Activated naive CD4-positive, alpha-beta T cell treated with Interleukin-2 at 50 U/mL for 16 hours (primary cell): ENCODE measurements around the gene ATG10.
"Not testable (repeated sequence)": the region's sequence is repeated elsewhere in the genome, so short reads cannot be mapped to it uniquely, and the experiment has no call there.

Source experiments
- DNase-seq: peaks from one replicate; pipeline ENCODE4 v3.0.0-alpha.2; 2020

ATG10 gene

GRCh38 chr5:81983148-81983547 lies 11.3 kb downstream of the ATG10 start:
- DNase-seq = not testable (repeated sequence)

GRCh38 chr5:81983563-81983962 lies 11.7 kb downstream of the ATG10 start:
- not testable (repeated sequence) for DNase-seq

GRCh38 chr5:81986126-81986525 lies 14.3 kb downstream of the ATG10 start:
- DNase-seq = no peak

GRCh38 chr5:81989204-81989603 lies 17.4 kb downstream of the ATG10 start:
- no peak for DNase-seq

- DNase-seq = no peak
These were observed 22.9 kb downstream of the ATG10 start for GRCh38 chr5:81994679-81995078.

- DNase-seq = no peak
These were observed 23.6 kb downstream of the ATG10 start for GRCh38 chr5:81995407-81995806.

- DNase-seq = no peak
These were observed 32.7 kb downstream of the ATG10 start for GRCh38 chr5:82004511-82004910.

GRCh38 chr5:82009869-82010268 lies 38.0 kb downstream of the ATG10 start:
- not testable (repeated sequence) for DNase-seq

GRCh38 chr5:82010696-82011095 lies 38.9 kb downstream of the ATG10 start:
- no peak for DNase-seq

- DNase-seq = no peak
These were observed 39.9 kb downstream of the ATG10 start for GRCh38 chr5:82011761-82012160.

- not testable (repeated sequence) for DNase-seq
These were observed 42.8 kb downstream of the ATG10 start for GRCh38 chr5:82014644-82015043.

GRCh38 chr5:82018462-82018861 lies 46.6 kb downstream of the ATG10 start:
- DNase-seq = no peak

GRCh38 chr5:82019342-82020138 lies 47.7 kb downstream of the ATG10 start:
- DNase-seq = no peak

GRCh38 chr5:82022499-82022898 lies 50.7 kb downstream of the ATG10 start:
- DNase-seq = no peak

- DNase-seq = no peak
These were observed 51.8 kb downstream of the ATG10 start for GRCh38 chr5:82023644-82024043.

GRCh38 chr5:82031220-82032119 lies 59.6 kb downstream of the ATG10 start:
- no peak for DNase-seq

- not testable (repeated sequence) for DNase-seq
These were observed 71.1 kb downstream of the ATG10 start for GRCh38 chr5:82042894-82043293.

GRCh38 chr5:82044010-82044409 lies 72.2 kb downstream of the ATG10 start:
- DNase-seq = no peak

- DNase-seq = no peak
These were observed 73.9 kb downstream of the ATG10 start for GRCh38 chr5:82045554-82046275.

- no peak for DNase-seq
These were observed 74.4 kb downstream of the ATG10 start for GRCh38 chr5:82046276-82046647.

GRCh38 chr5:82050955-82051354 lies 79.1 kb downstream of the ATG10 start:
- DNase-seq = no peak

GRCh38 chr5:82054004-82054710 lies 82.3 kb downstream of the ATG10 start:
- DNase-seq = no peak

GRCh38 chr5:82057051-82057450 lies 85.2 kb downstream of the ATG10 start:
- no peak for DNase-seq
